Lung microvascular endothelial cell (primary cell): ENCODE measurements around the gene MYL6. TPM values are rescaled to one million over a fixed set of nuclear protein-coding genes. Genes with fewer than 3 reads are reported as not detected.

Experiments
- DNase-seq, 2 donors: peaks; one replicate each; pipeline versions ENCODE4 v3.0.0 to v3.0.0-alpha.2; 2010; ENCODE audit warnings: low read depth in 2 of 2
- total RNA-seq: library from RNA; depleted of rRNA; stranded (reverse); fragments of >200 nt; gene quantifications from 2 replicates; pipeline ENCODE4 v1.2.1, GENCODE V29; 2014

Gene MYL6
- 2,671 and 3,118 TPM in 2 replicates for total RNA-seq

DNA sequence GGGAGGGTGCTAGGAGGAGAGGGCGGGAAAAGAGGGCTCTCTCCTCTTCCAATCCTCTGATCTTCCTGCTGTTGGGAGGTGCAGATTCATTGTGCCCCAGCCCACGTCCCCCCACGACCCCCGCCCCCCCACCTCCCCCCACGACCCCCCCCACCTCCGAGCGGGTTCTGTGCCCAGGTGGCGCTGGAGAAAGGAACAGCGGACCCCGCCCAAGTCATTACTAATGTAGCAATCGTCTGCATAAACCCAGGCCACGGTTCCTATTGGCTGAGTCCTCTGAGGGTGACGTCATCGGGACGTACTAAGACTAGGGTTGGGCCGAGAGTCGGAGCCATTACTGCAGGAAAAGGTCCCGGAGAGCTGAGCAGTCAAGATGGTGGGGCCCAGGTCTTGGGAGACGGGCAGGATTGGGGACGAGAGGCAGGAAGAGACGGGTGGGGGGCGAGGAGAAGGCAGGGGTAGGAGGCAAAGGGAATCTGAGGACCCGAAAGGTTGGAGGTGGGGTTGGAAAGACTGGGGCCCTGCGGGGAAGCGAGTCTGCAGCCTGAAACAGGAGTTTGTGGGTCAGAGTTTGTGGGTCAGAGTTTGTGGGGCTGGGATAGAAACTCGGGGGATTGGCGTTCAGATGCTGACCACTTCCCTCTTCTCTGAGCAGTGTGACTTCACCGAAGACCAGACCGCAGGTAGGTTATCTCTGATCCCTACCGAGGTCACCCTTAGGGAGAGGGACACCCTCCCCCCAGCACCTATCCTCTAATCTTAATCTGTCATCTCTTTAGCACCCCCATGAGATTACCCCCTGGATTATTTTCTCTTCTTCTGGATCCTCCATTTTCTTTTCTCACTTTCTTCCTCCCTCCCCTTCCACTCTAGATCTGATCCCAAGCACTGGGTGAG is at the start of gene MYL6:
Gene MYL6 (plus strand): TSS at position 331 of the 897 bp plus-strand sequence. CDS start 43 bp downstream, at position 374.
- DNase-seq: peak; percentile 98 to 99

DNA sequence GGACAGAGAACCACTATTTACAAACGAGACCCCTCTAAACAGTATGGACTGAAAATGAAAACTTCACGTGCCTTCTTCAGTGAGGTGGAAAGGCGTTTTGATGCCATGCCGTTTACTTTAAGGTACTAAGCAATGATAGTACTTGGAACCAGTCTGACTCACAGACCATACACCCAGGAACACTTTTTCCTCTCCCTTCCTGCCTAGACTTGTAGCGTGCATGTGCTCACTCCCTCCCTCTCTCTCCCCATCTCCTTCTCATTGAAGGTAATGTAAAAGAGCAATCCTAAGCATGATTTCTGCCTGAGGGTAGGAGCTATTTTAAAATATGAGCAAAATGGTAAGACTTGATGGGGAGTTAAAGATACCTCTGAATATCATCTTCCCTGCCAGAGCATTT is 47.6 kb upstream of the MYL6 start:
- no peak for DNase-seq

DNA sequence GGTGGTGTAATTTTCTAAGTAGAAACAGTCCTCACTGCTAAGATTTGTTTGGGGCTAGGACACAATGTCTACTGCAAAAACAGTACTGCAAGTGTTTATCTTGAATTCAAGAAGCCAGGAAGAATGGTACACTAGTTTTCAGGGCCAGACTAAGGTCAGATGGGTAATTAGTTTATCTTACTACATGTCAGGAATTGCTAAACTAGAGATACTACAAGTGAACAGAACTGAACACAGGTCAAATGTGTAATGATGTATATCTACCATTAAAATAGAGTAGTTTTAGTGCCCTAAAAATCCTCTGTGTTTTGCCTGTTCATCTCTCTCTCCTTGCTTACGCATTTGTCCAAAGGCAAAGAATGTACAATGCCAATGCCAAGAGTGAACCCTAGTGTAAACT is 44.1 kb upstream of the MYL6 start:
- DNase-seq: no peak

DNA sequence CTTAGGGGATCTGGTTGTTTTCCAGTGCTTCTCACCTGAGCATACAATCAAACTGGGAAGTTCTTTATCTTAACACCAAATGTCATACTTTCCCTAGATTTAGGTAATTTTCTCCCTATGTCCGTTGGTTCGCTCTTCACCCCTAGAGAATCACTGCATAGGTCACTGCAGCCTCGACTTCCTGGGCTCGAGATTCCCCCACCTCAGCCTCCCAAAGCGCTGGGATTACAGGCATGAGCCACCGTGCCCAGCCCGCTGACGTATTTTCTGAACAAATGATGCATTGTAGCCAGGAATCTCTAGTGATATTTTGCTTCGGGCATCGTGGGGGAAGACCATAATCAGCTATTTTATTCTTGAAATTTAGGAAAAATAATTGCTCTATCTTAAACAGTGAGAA is 42.8 kb upstream of the MYL6 start:
- peak; percentile 46 to 47 for DNase-seq

DNA sequence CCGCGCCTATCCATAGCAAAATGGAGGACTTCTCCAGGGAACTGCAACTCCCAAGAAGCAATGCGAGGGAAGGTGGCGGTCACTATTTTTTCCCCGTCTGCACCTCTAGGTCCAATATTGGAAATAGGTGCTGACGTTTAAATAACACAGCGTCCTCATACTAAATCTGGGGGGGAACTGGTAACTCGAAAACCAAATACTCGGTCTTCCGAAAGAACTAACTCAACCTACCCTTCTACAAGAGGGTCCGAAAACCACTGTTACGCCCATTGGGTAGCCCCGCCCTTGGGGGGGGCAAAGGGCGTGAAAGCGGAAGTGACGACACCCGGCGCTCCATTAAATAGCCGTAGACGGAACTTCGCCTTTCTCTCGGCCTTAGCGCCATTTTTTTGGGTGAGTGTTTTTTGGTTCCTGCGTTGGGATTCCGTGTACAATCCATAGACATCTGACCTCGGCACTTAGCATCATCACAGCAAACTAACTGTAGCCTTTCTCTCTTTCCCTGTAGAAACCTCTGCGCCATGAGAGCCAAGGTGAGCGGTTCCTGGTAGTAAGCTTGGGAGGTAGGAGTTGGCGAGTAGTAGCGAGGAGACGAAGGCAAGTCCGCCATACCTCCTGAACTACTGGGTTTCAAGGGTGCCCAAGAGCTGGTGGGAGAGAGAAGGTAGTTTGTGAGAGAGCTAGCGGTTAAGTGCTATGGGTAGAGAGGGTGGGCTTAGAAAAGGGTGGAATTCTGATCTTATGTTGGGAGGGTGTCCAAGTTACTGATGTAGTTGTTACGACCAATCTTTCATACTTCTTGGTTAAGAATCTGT is 41.7 kb upstream of the MYL6 start, which contains the start of gene RPL41:
Gene RPL41 (plus strand): TSS at position 367 of the 815 bp plus-strand sequence.
- peak; percentile 97 for DNase-seq

DNA sequence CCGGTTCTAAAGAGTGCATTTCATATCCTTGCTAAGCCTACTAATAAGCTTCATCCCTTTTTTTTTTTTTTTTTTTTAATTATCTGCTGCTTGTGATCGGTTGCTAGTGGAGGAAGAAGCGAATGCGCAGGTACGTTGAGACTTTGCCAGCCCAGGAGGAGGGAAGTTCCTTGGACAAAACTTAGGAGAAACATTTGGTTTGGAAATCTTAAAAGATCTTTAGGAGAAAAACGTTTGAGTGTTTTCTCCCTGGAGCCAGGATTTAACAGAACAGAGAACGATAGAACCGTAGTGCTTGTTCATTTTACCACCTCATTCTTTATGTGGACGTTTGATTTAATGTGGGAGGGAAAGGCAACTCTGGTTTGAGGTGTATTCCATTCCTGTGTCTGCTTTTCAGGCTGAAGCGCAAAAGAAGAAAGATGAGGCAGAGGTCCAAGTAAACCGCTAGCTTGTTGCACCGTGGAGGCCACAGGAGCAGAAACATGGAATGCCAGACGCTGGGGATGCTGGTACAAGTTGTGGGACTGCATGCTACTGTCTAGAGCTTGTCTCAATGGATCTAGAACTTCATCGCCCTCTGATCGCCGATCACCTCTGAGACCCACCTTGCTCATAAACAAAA is 41.0 kb upstream of the MYL6 start:
- DNase-seq: peak in 1 of 2 donors; percentile 25

DNA sequence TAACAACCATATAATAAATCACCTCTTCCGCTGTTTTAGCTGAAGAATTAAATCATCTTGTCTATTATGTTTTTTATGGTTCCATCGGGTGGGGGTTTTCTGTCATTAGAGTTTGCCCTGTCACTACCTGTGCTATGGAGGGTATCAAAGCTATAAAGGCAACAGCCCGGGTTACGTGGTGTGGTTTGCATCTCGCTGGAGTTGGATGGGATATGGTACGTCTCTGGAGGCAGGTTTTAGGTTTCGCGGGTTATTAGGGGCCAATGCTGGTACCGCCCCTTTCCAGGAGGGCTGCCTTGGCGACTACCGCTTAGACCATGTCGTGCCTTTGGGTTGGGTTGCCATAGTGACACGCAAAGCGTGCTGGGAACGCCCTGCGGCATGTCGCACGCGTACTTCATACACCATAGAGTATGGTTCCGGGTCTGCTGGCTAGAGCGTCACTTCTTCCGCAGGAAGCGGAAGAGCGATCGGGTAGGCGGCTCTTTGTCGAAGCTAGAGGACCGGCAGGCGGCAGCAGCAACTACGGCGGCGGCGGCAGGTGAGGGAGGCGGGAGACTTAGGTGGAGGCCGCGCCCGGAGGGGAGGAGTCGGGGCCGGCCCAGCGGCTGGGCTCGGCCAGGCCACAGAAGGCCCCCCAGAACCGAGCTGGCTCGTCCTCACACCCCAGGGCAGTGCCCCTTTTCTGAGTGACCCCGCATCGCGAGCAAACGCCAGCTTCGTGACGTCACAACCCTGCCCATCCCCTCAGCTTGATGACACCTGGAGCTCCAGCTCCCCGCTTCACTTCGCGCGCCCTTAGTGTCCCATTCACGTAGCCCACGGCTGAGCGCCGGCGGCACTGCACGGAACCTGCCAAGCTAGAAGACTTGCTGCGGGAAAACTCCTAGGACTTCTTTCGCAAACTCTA is 40.1 kb upstream of the MYL6 start, which contains the start of gene ZC3H10:
Gene ZC3H10 (plus strand): TSS at position 489 of the 910 bp plus-strand sequence. CDS start 2,297 bp downstream, outside the sequence.
- peak; percentile 100 for DNase-seq

DNA sequence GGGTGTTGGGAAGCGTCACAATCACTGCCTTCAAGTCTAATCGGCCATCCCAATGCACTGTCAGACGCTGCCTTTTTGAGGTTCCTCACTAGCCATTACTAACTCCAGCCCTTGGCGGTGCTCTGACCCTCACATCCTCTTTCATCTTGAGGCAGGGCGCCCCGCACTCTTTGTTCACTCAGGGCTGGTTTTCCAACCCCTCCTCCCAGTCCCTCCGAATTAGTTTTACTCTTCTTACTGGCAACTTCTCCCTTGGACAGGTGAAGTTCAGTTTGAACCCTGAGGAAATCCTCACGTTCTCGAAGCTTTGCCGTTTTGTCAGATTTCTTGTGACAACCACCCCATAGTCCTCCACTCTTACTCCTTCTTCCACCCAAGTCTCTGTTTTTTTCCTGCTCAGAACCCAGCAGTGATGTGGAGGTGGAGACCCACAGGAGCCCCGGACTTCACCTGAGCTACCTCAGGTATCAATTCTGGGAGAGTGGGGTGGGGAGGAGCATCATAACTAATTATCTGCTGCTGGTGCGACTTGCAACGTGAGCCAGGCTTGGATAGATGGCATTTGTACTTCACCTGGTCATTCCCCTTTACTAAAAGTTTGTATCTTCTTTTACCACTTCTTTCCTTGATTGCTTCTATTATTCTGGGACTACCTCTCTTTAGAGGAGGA is 39.3 kb upstream of the MYL6 start:
- DNase-seq: no peak

DNA sequence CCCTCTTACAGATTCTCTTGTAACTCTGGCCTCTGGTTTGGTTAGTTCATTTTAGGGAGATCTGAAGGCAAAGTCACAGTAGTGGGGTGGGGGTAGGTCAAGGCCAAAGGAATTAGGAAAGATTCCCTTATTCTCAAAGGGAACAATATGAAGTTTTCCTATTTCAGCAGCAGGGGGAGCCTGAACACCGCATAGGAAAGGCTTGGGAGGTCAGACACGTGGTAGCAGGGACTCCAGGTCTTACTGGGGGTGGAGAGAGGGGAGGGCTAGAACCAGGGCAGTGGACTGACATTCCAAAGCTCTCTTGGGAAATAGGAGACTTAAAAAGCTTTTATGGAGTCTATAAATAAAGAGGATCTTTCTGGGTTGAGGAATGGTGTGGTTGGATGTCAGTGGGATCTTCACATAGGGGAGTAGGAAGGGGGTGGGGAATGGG is 38.8 kb upstream of the MYL6 start:
- peak; percentile 93 to 94 for DNase-seq

DNA sequence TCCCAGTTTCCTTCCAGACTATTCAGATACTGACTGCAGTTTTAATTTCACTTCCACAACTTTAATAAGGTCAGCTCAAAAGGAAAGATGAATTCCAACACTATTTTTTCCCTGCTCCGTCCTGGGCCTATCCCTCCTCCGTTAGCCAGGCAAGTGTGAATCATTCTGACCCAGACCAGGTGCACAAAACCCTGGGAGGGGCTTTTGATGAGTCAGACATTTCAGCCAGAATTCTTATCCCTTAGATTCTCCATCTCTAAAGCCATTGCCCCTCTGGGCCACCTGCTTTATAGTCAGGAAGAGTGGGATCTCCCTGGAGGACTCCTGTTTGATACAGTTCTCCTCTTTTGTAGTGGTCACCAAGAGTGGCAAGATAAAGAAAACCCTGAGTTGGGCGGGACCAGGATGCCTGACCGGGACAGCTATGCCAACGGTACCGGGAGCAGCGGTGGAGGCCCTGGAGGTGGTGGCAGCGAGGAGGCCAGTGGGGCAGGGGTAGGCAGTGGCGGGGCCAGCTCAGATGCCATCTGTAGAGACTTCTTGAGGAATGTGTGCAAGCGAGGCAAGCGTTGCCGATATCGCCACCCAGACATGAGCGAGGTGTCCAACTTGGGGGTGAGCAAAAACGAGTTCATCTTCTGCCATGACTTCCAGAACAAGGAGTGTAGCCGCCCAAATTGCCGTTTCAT is 37.9 kb upstream of the MYL6 start:
- no peak for DNase-seq

DNA sequence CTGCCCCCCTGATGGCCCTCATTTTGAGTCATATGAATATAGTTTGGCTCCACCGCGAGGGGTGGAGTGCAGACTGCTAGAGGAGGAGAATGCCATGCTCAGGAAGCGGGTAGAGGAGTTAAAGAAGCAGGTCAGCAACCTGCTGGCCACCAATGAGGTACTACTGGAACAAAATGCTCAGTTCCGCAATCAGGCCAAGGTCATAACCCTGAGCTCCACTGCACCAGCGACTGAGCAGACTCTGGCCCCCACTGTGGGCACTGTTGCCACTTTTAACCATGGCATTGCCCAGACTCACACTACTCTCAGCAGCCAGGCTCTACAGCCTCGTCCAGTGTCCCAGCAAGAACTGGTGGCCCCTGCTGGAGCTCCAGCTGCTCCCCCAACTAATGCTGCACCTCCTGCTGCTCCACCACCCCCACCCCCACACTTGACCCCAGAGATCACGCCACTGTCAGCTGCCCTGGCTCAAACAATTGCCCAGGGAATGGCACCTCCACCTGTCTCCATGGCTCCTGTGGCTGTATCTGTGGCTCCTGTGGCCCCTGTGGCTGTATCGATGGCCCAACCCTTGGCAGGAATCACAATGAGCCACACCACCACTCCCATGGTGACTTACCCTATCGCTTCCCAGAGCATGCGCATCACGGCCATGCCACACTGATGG is 36.8 kb upstream of the MYL6 start:
- DNase-seq: no peak

DNA sequence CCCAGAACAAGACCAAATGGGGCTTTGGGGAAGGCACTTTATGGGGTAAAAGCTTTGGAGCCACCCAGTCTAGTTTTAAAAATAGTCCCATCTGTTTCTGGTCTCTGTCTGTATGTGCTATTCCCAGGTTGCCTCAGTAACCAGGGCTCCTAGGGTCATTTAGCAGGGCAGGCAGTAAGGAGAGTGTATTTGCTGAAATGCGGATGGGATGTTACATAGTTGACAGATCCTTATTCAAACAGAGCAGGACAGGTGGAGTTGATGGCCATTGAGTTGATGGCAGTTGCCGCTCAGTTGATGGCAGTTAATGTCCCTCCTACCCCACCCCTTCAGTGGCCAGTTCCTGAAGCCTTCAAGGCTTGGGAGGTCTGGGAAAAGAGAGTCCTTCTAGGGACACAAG is 35.5 kb upstream of the MYL6 start:
- no peak for DNase-seq

DNA sequence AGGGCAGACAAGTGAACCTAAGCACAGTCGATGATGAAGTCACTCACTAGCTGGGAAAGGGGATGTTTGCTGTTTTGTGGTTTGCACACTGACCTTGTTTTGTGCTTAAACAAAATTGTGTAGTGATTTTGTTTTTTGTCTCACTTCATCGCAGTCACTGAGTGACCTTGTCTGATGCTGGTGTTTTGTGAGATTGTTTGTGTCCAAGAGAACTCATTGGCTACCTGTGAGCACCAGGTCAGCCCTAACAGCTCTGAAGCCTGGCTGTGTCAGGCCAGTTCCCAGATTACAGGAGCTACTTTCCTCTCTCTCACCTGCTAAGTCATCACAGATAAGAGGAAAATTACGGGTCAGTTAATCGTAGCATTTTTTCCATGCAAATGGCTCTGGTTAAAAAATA is 34.0 kb upstream of the MYL6 start:
- no peak for DNase-seq

DNA sequence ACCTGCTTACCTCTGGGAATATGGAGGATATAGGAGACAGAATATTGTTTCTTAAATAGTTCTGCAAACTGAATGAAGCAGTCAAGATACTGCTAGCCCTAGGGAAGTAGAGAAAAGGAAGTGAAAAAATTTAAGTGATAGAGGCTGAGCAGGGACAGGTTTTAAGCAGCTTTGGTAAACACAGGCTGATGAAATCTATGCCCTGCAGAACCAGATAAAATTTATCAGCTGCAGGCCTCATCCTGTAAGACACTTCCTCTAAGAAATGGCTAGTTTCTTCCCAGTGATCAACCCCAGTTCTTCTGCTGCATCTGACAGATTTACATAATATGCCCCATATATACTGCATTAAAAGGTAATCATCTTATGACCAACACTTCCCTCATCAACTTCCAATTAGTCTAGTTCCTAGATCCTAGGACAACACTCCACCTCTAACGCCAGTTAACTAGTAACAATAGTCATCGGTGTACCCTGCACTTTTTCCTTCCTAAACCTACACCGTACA is 31.4 kb upstream of the MYL6 start:
- no peak for DNase-seq

DNA sequence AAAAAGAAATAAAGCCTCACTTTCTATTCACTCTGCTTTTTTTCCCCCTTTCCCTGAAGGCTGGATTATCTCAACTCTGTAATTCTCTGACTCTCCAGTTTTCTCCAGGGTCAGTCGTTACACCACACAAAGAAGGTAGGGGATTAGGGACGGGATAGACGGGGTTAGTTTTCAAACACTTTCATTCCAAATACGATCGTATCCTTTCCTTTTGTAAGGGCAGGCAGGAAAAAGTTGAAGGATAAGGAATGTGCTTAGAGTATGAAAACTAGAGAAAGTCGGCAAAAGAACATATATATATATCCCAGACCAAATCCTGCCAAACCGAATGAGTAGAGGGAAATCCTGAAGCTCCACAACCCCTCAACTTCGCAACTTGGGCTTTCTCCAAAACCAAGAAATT is 30.7 kb upstream of the MYL6 start:
- no peak for DNase-seq

DNA sequence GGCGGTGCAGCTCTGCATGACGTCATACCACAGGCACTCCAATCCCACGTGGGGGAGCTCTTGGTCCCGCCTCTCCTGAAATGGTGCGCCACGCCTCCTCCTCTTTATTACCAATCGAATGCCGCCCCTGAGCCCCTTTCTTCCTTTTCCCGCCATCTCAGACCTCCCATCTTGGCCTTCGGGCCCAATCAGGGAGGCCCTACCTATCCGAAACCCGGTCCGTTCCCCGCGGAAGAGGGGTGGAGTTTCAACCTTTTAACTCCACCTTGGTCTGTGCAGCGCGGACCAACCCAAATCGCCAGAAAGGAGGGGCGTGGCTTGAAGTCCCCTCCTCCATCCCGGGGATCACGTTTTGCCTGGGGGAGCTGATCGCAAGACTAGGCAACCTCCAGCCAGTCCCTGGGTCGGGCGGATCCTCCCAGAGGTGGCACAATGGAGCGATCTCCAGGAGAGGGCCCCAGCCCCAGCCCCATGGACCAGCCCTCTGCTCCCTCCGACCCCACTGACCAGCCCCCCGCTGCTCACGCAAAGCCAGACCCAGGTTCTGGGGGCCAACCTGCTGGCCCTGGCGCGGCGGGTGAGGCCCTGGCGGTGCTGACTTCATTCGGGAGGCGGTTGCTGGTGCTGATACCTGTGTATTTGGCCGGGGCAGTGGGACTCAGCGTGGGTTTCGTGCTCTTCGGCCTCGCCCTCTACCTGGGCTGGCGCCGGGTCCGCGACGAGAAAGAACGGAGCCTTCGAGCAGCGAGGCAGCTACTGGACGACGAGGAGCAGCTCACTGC is 30.1 kb upstream of the MYL6 start, which contains the start of gene ESYT1:
Gene ESYT1 (plus strand): TSS at position 380 of the 782 bp plus-strand sequence. CDS start 53 bp downstream, at position 433.
- peak; percentile 100 for DNase-seq

DNA sequence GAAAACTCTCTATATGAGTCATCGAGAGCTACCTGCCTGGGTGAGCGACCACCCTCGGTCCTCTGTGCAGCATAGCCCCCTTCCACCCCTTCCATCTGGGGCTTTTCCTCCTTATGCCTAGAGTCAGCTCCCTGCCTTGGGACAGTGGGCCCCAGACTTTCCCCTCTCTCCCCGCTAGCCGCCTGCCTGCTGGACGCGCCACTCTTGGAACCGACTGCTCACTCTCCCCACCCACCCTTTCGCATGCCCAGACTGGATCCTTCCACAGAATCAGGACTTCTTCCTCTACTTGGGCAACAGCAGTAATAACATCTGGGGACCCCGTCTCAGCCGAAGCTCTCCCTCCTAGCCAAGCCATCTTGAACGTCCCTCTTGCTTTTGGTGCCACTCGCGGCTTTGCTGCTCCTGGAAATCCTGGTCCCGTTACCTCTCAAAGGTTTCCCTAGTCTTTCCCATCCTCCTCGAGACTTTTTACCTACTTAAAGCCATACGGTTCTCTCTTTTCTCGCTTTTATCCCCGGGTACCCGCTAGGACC is 29.4 kb upstream of the MYL6 start:
- peak in 1 of 2 donors; percentile 45 for DNase-seq
